Rectal smooth muscle tissue (tissue), 1 donor: Measurements from ENCODE around the gene SKAP1.

Experiments
- H3K27ac ChIP-seq: one replicate; pipeline ENCODE4 v1.7.0; 2013; ENCODE audit warnings: low read depth, low read length, inconsistent platforms
- H3K27me3 ChIP-seq: one replicate; pipeline ENCODE4 v1.7.0; 2013; ENCODE audit warnings: low read length; ENCODE audit not compliant: control insufficient read depth, insufficient read depth
- H3K36me3 ChIP-seq: one replicate; pipeline ENCODE4 v1.7.0; 2013; ENCODE audit warnings: low read length; ENCODE audit not compliant: control insufficient read depth, insufficient read depth
- H3K4me1 ChIP-seq: one replicate; pipeline ENCODE4 v1.7.0; 2013; ENCODE audit warnings: low read length; ENCODE audit not compliant: control insufficient read depth, insufficient read depth
- H3K4me3 ChIP-seq: one replicate; pipeline ENCODE4 v1.7.0; 2013; ENCODE audit warnings: low read length
- H3K9ac ChIP-seq: one replicate; pipeline ENCODE4 v1.7.0; 2013; ENCODE audit warnings: low read length

SKAP1 gene

DNA sequence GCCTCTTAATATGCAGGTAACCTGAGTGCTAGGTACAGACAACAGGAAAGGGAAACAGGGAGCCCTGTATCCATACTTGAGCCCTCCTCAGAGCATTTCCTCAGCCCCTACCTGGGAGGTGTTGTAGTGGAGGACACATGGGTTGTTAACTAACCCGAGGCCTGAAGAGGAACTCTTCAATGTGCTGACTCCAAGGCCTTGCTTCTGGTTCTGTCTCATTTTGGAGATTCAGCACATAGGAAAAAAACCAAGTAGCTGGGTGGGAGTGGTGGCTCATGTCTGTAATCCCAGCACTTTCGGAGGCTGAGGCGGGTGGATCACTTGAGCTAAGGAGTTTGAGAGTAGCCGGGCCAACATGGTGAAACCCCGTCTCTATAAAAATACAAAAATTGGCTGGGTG is 297.6 kb downstream of the SKAP1 start:
- Histone ChIP-seq H3K27ac (no peak overlapping the region), H3K4me1 (no peaks in the 10 kb centered on the region), H3K4me3 (no peak overlapping the region), H3K9ac (no peak overlapping the region), H3K36me3 (no peaks in the 10 kb centered on the region), H3K27me3 (no peaks in the 10 kb centered on the region)

DNA sequence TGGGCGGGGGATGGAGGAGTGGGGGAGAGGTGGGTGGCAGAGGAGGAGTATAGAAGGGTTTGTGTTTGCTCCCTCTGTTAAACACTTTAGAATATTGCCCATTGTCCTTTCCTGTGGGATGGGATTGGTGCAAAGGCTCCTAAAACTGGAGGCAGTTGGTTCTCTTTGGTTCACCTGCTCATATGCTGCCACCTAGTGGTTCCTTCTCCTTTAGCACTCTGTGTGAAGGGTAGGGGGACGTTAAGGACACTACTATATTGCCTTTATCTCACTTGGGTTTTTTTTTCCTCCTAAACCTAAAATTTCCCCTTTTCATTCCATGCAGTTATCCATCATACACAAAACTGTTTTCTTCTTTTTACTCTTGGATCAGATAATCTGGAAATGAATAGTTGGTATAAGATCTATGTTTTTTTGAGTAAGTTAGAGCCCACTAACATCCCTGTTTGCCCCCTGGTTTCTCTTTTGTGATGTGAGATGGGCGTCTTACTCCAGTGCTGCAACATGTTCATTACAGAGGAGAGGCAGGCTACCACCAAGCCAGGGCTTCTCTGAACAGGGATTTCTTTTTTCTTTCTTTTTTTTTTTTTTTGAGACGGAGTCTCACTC is 298.7 kb downstream of the SKAP1 start:
- Histone ChIP-seq H3K4me1 (no peaks in the 10 kb centered on the region), H3K27me3 (no peaks in the 10 kb centered on the region), H3K27ac (no peak overlapping the region), H3K4me3 (no peak overlapping the region), H3K36me3 (no peaks in the 10 kb centered on the region), H3K9ac (no peak overlapping the region)

DNA sequence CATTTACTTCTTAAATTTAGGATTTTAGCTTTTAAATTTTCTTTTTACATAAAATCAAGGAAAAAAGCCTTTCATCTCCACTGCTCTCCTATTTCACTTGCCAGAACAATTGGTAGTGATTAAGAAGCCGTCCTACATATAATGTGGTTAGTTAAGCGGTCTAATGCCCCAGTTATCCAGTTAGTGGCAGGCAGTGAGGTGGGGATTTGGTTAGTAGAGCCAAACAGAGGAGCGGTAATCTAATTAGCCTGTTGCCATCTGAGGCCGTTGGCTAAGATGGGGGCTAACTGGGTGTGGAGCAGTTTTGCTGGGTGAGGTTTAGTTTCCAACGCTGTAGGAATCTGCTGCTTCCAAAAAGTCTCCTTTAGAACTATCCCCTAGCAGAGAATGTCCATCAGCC is 300.0 kb downstream of the SKAP1 start:
- Histone ChIP-seq H3K9ac (no peak overlapping the region), H3K4me1 (no peaks in the 10 kb centered on the region), H3K4me3 (no peak overlapping the region), H3K36me3 (peaks cover 2% of the 10 kb centered on the region), H3K27ac (no peak overlapping the region), H3K27me3 (no peaks in the 10 kb centered on the region)

DNA sequence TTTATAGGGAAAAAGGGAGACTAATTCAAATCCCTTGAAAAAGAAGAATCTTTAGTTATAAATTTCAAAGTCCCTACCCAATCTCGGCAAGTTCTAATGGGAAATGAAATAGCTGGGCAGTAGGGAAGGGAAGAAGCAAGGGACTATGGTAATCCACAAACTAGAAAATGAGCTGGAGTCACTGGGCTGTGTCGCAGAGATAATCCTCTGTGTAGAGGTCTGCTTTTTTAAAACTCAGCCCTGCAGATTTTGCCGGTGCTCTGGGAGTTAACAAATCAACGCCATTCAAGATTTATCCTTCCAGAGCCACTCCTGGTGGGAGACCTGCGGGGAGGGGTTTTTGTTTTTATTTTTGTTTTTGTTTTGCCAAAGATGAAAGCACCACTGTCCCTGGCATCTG is 301.6 kb downstream of the SKAP1 start:
- Histone ChIP-seq H3K4me3 (no peak overlapping the region), H3K27me3 (no peaks in the 10 kb centered on the region), H3K36me3 (peaks cover 4% of the 10 kb centered on the region), H3K9ac (no peak overlapping the region), H3K4me1 (no peaks in the 10 kb centered on the region), H3K27ac (no peak overlapping the region)

DNA sequence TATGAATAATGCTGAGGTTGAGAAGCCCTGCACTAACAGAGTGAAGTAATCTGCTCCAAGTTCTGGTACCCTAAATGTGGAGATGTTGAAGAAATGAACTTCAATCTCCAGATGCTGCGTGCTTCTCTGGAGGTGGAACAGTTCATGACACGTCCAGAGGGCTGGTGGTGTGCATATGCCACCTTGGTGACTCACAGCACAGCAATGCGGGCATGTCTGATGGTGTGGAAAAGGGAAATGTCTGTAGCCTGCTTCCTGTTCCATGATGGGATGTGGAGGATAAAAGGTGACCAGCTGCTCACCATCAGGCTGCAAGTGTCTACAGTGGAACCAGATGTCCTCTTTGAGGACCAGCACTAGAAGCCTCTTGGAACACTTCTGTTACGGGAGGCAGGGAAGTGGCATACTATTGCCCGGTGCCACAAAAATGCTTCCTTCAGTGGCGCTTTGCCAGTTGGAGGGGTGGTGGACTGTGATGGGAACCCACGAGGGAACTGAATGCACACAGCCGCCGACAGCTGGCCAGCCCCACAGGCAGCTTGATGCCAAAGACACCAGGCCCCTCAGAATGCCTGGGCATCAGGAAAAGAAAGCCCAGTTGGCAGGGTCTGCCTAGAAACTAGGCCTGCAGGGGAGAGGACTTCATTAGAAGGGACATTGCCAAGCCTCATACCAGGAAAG is 302.5 kb downstream of the SKAP1 start:
- no peaks in the 10 kb centered on the region for H3K27me3 ChIP-seq
- H3K36me3 ChIP-seq: peaks cover 4% of the 10 kb centered on the region
- H3K4me3 ChIP-seq: no peak overlapping the region
- H3K4me1 ChIP-seq: no peaks in the 10 kb centered on the region
- H3K27ac ChIP-seq: no peak overlapping the region
- no peak overlapping the region for H3K9ac ChIP-seq

DNA sequence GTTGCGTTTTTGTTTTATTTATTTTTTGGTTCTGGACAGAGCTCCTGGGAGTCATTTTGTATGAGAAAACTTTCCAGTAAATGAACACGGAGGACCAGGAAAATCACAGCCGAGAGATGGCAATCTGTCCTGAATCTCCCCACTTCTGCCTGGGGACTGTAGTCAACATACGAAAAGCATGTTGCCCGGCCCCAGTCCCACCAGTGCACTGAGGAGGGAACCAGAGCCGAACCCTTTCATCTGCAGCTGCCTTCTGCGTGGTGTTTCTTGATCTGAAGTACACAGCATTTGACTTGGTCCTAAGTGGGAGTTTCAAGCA is 303.5 kb downstream of the SKAP1 start:
- no peak overlapping the region for H3K9ac ChIP-seq
- H3K36me3 ChIP-seq: peaks cover 8% of the 10 kb centered on the region
- H3K4me1 ChIP-seq: no peaks in the 10 kb centered on the region
- no peak overlapping the region for H3K4me3 ChIP-seq
- H3K27me3 ChIP-seq: no peaks in the 10 kb centered on the region
- H3K27ac ChIP-seq: no peak overlapping the region

DNA sequence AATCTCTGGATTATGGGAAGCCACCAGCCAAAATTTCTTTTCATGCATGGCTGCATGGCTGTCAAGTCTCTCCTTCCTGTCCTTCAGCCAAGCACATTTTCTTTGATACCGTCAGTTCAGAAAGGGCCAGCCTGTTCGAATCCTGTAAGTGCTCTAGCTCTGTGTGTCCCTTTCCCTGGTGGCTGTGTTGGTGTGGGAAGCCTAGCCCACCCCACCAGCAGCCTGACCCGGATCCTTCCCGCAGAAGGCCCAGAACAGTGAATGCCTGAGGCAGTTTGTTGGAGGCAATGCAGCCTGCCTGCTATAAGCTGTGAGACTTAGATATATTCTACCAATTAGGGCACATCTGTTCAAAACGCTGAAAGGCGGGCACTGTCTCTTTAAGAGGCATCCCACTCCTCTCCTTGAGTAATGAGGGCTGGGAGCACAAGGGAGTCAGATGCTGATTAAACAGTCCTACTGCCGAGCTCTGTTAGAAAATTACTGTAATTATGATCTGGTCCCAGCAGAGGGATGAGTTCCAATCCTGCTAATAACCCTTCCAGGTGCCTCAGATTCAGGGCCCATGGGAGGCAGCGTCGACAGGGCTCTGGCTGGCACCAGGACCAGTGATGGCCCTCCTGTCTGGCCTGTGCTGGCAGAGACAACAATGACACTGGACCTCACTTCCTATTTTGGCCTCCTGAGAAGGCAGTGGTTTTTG is 304.0 kb downstream of the SKAP1 start:
- Histone ChIP-seq H3K36me3 (peaks cover 13% of the 10 kb centered on the region), H3K9ac (no peak overlapping the region), H3K27ac (no peak overlapping the region), H3K4me3 (no peak overlapping the region), H3K27me3 (no peaks in the 10 kb centered on the region), H3K4me1 (no peaks in the 10 kb centered on the region)

DNA sequence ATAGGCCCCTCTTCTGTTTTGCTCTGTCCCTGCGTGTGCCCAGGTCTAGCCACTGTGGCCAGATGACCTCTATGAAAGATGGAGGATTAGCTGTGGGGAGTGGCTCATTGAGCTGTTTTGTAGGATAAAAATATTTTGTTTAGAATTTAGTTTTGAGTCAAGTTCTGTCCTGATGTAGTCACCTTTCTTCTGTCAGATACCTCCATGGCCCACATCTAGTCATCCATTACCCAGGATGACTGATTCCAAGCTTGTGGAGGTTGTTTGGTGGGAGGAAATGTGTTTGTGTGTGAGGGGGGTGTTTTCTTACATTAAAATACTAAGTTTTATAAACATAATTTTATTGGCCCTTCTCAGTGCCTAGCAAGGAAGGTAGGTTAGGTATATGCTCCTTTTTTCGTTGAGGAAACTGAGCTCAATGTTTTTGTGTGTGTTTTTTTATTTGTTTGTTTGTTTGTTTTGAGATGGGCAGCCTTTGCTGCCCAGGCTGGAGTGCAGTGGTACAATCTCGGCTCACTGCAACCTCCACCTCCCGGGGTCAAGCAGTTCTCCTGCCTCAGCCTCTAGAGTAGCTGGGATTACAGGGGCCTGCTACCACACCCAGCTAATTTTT is 306.1 kb downstream of the SKAP1 start:
- Histone ChIP-seq H3K4me1 (no peaks in the 10 kb centered on the region), H3K27me3 (no peaks in the 10 kb centered on the region), H3K9ac (no peak overlapping the region), H3K27ac (no peak overlapping the region), H3K4me3 (no peak overlapping the region), H3K36me3 (peaks cover 15% of the 10 kb centered on the region)

DNA sequence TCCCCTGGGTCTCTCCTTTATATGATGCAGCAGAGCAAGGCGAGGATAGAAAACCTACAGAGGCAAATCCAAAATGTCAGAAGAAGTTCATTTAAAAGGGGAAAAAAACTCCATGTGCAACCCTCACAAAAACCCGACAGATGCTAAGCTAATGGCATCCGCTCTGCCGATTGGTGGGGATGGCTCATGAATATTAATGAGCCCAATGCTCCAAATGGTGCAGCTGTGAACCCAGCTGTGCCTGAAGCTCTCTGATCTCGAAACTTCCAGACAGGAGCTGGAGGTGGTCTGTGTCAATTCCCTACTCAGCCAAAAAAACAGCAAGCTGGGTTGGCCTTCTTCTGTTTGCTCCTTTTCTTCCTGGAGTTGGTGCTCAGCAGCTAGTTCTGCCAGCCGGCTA is 306.9 kb downstream of the SKAP1 start:
- no peaks in the 10 kb centered on the region for H3K27me3 ChIP-seq
- no peak overlapping the region for H3K4me3 ChIP-seq
- H3K4me1 ChIP-seq: no peaks in the 10 kb centered on the region
- H3K9ac ChIP-seq: no peak overlapping the region
- peaks cover 18% of the 10 kb centered on the region for H3K36me3 ChIP-seq
- no peak overlapping the region for H3K27ac ChIP-seq

DNA sequence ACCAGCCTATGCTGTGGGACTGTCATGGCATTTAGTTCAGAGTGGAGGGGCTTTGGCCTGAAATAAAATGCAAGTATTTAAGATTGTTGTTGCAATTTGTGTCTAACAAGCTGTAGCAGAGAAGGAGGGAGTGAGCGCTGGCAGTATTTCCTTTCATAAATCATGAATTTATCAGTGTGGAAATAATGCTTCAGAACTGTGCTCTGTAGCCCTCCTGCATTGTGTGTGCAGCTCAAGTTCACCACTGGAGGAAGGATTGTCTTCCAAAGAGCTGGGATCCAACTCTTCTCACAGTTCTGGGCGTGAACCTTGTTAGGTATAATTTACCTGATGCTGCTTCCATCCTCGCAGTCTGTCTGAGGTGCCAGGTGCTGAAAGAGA is 307.4 kb downstream of the SKAP1 start:
- H3K27ac ChIP-seq: no peak overlapping the region
- no peaks in the 10 kb centered on the region for H3K27me3 ChIP-seq
- H3K4me1 ChIP-seq: no peaks in the 10 kb centered on the region
- H3K36me3 ChIP-seq: peaks cover 18% of the 10 kb centered on the region
- H3K9ac ChIP-seq: no peak overlapping the region
- H3K4me3 ChIP-seq: no peak overlapping the region

DNA sequence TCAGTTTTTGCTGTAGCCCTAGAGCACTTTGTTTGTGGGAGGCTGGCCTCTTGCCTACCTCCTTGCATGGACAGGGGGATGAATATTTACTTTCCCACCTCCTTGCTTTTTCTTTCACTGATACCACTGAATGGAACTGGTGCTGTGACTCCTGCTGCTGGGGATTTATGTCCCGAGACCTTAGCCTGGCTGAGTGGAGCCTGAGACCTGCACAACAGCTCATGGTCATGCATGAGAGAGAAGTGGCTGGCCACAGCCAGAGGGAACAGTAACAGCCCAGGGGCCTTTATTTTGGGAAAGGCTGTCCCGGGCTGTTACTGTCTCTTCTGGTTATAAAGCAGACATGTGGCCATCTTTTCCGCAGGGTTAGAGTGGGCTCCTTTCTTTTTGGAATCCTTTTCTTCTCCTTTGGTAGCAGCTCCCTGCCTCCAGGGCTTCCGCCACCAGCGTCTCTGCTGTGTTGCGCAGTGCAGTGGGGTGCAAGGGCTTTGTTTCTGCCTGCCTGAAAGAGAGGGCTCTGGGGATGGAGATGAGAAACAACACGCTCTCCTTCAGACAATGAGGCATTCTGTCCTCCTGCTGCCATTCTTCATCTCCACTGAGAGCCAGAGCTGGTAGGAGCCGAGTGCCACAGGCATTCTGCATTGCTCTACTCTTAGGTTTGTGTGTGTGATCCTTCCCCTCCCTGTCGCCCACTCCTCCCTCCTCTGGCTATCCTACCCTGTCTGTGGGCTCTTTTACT is 307.9 kb downstream of the SKAP1 start:
- Histone ChIP-seq H3K9ac (no peak overlapping the region), H3K4me1 (no peaks in the 10 kb centered on the region), H3K27ac (no peak overlapping the region), H3K4me3 (no peak overlapping the region), H3K36me3 (peaks cover 18% of the 10 kb centered on the region), H3K27me3 (no peaks in the 10 kb centered on the region)

DNA sequence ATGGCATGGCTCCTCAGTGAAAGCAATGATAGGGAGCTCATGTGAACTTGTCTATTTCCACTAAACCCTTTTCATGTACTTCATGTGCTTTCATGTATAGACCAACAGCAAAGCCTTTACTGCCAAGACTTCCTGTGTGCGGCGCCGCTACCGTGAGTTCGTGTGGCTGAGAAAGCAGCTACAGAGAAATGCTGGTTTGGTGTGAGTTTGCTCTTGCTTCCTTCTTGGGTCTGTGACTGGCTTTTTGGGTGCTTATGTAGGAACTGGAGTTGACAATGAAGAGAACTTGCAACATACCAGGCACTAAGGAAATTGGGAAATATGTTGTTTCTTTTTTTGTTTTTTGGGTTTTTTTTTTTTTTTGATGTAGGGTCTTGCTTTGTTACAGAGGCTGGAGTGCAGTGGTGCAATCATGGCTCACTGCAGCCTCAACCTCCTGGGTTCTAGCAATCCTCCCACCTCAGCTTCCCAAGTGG is 316.8 kb downstream of the SKAP1 start:
- Histone ChIP-seq H3K36me3 (no peaks in the 10 kb centered on the region), H3K27ac (no peak overlapping the region), H3K4me3 (no peak overlapping the region), H3K9ac (no peak overlapping the region), H3K4me1 (no peaks in the 10 kb centered on the region), H3K27me3 (no peaks in the 10 kb centered on the region)
